ENCODE results near the gene GNB1. TPM values are rescaled to one million over a fixed set of nuclear protein-coding genes. Genes with fewer than 3 reads are reported as not detected.
"Not testable (repeated sequence)": the region's sequence is repeated elsewhere in the genome, so short reads cannot be mapped to it uniquely, and the experiment has no call there.

Gene GNB1
- 57.4 and 74.5 TPM in 2 replicates for total RNA-seq (2014; rRNA removed; shearing (Covaris generic))
- 308 and 321 TPM in 2 replicates for polyA plus RNA-seq (2015; cell fraction: cytosol; rRNA removed)
- polyA plus RNA-seq (2015; cell fraction: nucleus; rRNA removed), result 152 and 153 TPM in 2 replicates

- DNase-seq (ENCODE audit: low read depth), result peak; percentile 84
These were observed at the start of gene GNB1 for GRCh38 chr1:1890506-1891348. Gene GNB1 (minus strand): TSS chr1:1891087. CDS start chr1:1825453, 65,634 bp downstream.

GRCh38 chr1:1940123-1940425, 49.2 kb upstream of the GNB1 start:
- no peak for DNase-seq (ENCODE audit: low read depth)

- DNase-seq (ENCODE audit: low read depth), result no peak
These were observed 48.6 kb upstream of the GNB1 start for GRCh38 chr1:1939296-1940122.

GRCh38 chr1:1938613-1939295, 47.9 kb upstream of the GNB1 start:
- DNase-seq (ENCODE audit: low read depth), result no peak

GRCh38 chr1:1938276-1938573, 47.3 kb upstream of the GNB1 start:
- DNase-seq (ENCODE audit: low read depth), result no peak

- DNase-seq (ENCODE audit: low read depth), result no peak
These were observed 46.8 kb upstream of the GNB1 start for GRCh38 chr1:1937549-1938275.

GRCh38 chr1:1937061-1937460, 46.2 kb upstream of the GNB1 start:
- DNase-seq (ENCODE audit: low read depth), result no peak

- DNase-seq (ENCODE audit: low read depth), result not testable (repeated sequence)
These were observed 44.0 kb upstream of the GNB1 start for GRCh38 chr1:1934848-1935247.

- DNase-seq (ENCODE audit: low read depth), result no peak
These were observed 39.0 kb upstream of the GNB1 start for GRCh38 chr1:1929639-1930545.

GRCh38 chr1:1929102-1929638, 38.3 kb upstream of the GNB1 start:
- DNase-seq (ENCODE audit: low read depth), result no peak

GRCh38 chr1:1928231-1929101, 37.6 kb upstream of the GNB1 start:
- DNase-seq (ENCODE audit: low read depth), result no peak

- DNase-seq (ENCODE audit: low read depth), result no peak
These were observed 36.9 kb upstream of the GNB1 start for GRCh38 chr1:1927751-1928150.

- DNase-seq (ENCODE audit: low read depth), result no peak
These were observed 36.2 kb upstream of the GNB1 start for GRCh38 chr1:1926886-1927660.

GRCh38 chr1:1926346-1926811, 35.5 kb upstream of the GNB1 start:
- no peak for DNase-seq (ENCODE audit: low read depth)

GRCh38 chr1:1925437-1926345, 34.8 kb upstream of the GNB1 start:
- no peak for DNase-seq (ENCODE audit: low read depth)

GRCh38 chr1:1924849-1925248, 34.0 kb upstream of the GNB1 start:
- DNase-seq (ENCODE audit: low read depth), result no peak

- DNase-seq (ENCODE audit: low read depth), result no peak
These were observed 33.5 kb upstream of the GNB1 start for GRCh38 chr1:1924386-1924785.

All from HT1080 (cell line).